K562 (cell line): ENCODE data around the gene FAM83G. TPM values are rescaled to one million over a fixed set of nuclear protein-coding genes. Genes with fewer than 3 reads are reported as not detected.

Source experiments
- ATAC-seq: fragments of 200-7000 bp; cut with Tn5 transposase; 3 replicates; pipeline ENCODE4 v1.9.1; 2020; ENCODE audit warnings: moderate library complexity
- BruUV-seq: library from RNA; stranded (reverse); fragments of 400-500 nt; replicated peaks from 2 replicates; lab custom pipeline; 2021; lab: Mats Ljungman, UMichigan
- CTCF ChIA-PET: fragments of 300-600 bp; formaldehyde crosslinking; extraction: SDS; loops from one replicate; lab custom pipeline; 2021; ENCODE audit warnings: low intra/inter-chr PET ratio; lab: Yijun Ruan, JAX
- POLR2A ChIA-PET: fragments of 300-600, 350-650 bp; sonication (Branson Sonifier 250); formaldehyde crosslinking; extraction: SDS; loops from one replicate; lab custom pipeline; 2021; ENCODE audit warnings: antibody characterized with exemption, inconsistent platforms; lab: Yijun Ruan, JAX
- DNase-seq, 4 experiments: peaks; one replicate each; pipeline versions ENCODE4 v3.0.0 to v3.0.0-alpha.2; 2011 to 2018; ENCODE audit warnings: low spot score in 3 of 4, mixed read lengths in 3 of 4; ENCODE audit errors: extremely low read depth in 1 of 4
- FAIRE-seq: peaks from 2 replicates; lab custom pipeline; 2011; peaks lifted over from hg19 to GRCh38; lab: Jason Lieb, UNC
- H2AFZ ChIP-seq: 2 replicates; pipeline ENCODE4 v1.6.0; 2011; ENCODE audit warnings: low read depth, low read length, control low read depth, inconsistent platforms
- H3K27ac ChIP-seq: fragments of 200-600 bp; 3 replicates; pipeline ENCODE4 v1.8.0; 2011; ENCODE audit warnings: low read depth, mild to moderate bottlenecking, control low read depth, inconsistent platforms, low read length, moderate library complexity, mixed read lengths; ENCODE audit errors: extremely low read depth
- H3K27me3 ChIP-seq, 2 experiments: fragments of 300-600 bp in 1 of 2; 2 replicates in 1 of 2; 3 replicates in 1 of 2; pipeline versions ENCODE4 v1.6.0 to v1.8.0; 2011; ENCODE audit warnings: inconsistent platforms in 2 of 2, low read length in 2 of 2, mild to moderate bottlenecking in 1 of 2, mixed read lengths in 1 of 2, moderate library complexity in 1 of 2; ENCODE audit not compliant: control insufficient read depth in 2 of 2, insufficient read depth in 2 of 2
- H3K36me3 ChIP-seq: fragments of 300-600 bp; 3 replicates; pipeline ENCODE4 v1.8.0; 2011; ENCODE audit warnings: mild to moderate bottlenecking, low read length, inconsistent platforms; ENCODE audit not compliant: control insufficient read depth, insufficient read depth
- H3K4me1 ChIP-seq, 2 experiments: fragments of 200-600 bp in 1 of 2; replicated peaks in 1 of 2; 2 replicates in 1 of 2; 3 replicates in 1 of 2; pipeline versions ENCODE4 v1.5.1 to v1.8.0; 2011; ENCODE audit warnings: inconsistent platforms in 2 of 2, low read length in 2 of 2, mild to moderate bottlenecking in 1 of 2, mixed read lengths in 1 of 2, moderate library complexity in 1 of 2; ENCODE audit not compliant: control insufficient read depth in 2 of 2, insufficient read depth in 2 of 2
- H3K4me2 ChIP-seq: 2 replicates; pipeline ENCODE4 v1.6.1; 2011; ENCODE audit warnings: low read length, control low read depth, inconsistent platforms, mixed read lengths; ENCODE audit not compliant: insufficient read depth
- H3K4me3 ChIP-seq: fragments of 200-600 bp; sonication (generic), shearing (Covaris generic); 2 replicates; pipeline ENCODE4 v1.5.1; 2016; ENCODE audit warnings: control low read depth, inconsistent platforms
- H3K79me2 ChIP-seq: fragments of 200-600 bp; 3 replicates; pipeline ENCODE4 v1.8.0; 2011; ENCODE audit warnings: low read length, inconsistent platforms; ENCODE audit not compliant: control insufficient read depth, insufficient read depth
- H3K9ac ChIP-seq, 2 experiments: 2 replicates each; pipeline versions ENCODE4 v1.6.0 to v1.6.1; 2011; ENCODE audit warnings: low read depth in 2 of 2, low read length in 2 of 2, control low read depth in 1 of 2, inconsistent platforms in 1 of 2, mild to moderate bottlenecking in 1 of 2, mixed read lengths in 1 of 2; ENCODE audit not compliant: insufficient read depth in 1 of 2
- H3K9me1 ChIP-seq: one replicate; pipeline ENCODE4 v1.6.0; 2011; ENCODE audit warnings: inconsistent platforms, mild to moderate bottlenecking, low read length, moderate library complexity; ENCODE audit not compliant: control insufficient read depth, insufficient read depth
- H3K9me3 ChIP-seq: replicated peaks from 2 replicates; pipeline ENCODE4 v1.5.1; 2011; ENCODE audit warnings: low read depth, low read length, inconsistent platforms; ENCODE audit not compliant: control insufficient read depth, insufficient read depth
- H4K20me1 ChIP-seq: replicated peaks from 2 replicates; pipeline ENCODE4 v1.6.1; 2011; ENCODE audit warnings: low read length, inconsistent platforms, mixed read lengths; ENCODE audit not compliant: control insufficient read depth, insufficient read depth
- ARID4B ChIP-seq: sonication (generic); formaldehyde crosslinking; IDR thresholded peaks from 2 replicates; pipeline ENCODE4 v1.8.0; 2022; ENCODE audit warnings: mild to moderate bottlenecking, missing genetic modification reagents
- CREM ChIP-seq: IDR thresholded peaks from 2 replicates; pipeline ENCODE4 v1.6.1; 2014; ENCODE audit warnings: antibody characterized with exemption, low read depth
- DDX20 ChIP-seq: fragments of 450-650 bp; IDR thresholded peaks from 2 replicates; pipeline ENCODE4 v1.6.1; 2016; ENCODE audit warnings: missing genetic modification characterization, low read depth, mild to moderate bottlenecking, missing compliant biosample characterization, moderate library complexity
- POLR3A ChIP-seq: IDR thresholded peaks from 2 replicates; pipeline ENCODE4 v1.6.1; 2011; ENCODE audit warnings: borderline replicate concordance, mild to moderate bottlenecking, moderate library complexity; ENCODE audit not compliant: insufficient read length, insufficient read depth; ENCODE audit errors: extremely low read depth
- SMARCA4 ChIP-seq: fragments of 450-650 bp; IDR thresholded peaks from 2 replicates; pipeline ENCODE4 v1.6.1; 2016
- TCF7L2 ChIP-seq: fragments of 150-350 bp; IDR thresholded peaks from 2 replicates; pipeline ENCODE4 v1.6.1; 2016; ENCODE audit warnings: low read depth, mild to moderate bottlenecking, low read length, moderate library complexity
- ZNF212 ChIP-seq: fragments of 450-650 bp; formaldehyde crosslinking; IDR thresholded peaks from 2 replicates; pipeline ENCODE4 v1.4.0; 2020; ENCODE audit warnings: mild to moderate bottlenecking
- WGBS: fragments of 100-300 bp; shearing (Covaris generic); methylation state at CpG from one replicate; pipeline ENCODE4 v1.1.6; 2016; ENCODE audit warnings: low coverage, mixed read lengths; ENCODE audit not compliant: insufficient coverage; ENCODE audit errors: missing lambda C conversion rate; 5-methylcytosine and 5-hydroxymethylcytosine counted together
- in situ Hi-C: fragments of 300-500 bp; cut with MboI; formaldehyde crosslinking; loops from 4 replicates; pipeline ENCODE4 v1.15.0; 2018; ENCODE audit warnings: inconsistent platforms, mixed read lengths
- intact Hi-C: fragments of 100-400 bp; cut with micrococcal nuclease; formaldehyde crosslinking; loops from 2 replicates; pipeline ENCODE4 v1.14.2; 2022
- polyA plus RNA-seq, 8 experiments: library from polyadenylated mRNA; depleted of rRNA in 4 of 8; stranded (reverse) in 5 of 8; unstranded in 3 of 8; fragments of >200 nt; fragmentation: Nextera tagmentation in 2 of 8; fragmentation: Illumina TruSeq in 1 of 8; extraction: Ambion mirVana in 2 of 8; extraction: Trizol in 1 of 8; gene quantifications; 2 replicates each; pipeline versions ENCODE4 v1.2.1 to v1.2.3, GENCODE V29; 2011 to 2014; ENCODE audit warnings: inconsistent platforms in 1 of 8, missing spikeins in 1 of 8
- total RNA-seq, 7 experiments: library from RNA; depleted of rRNA in 6 of 7; stranded (reverse); fragments of >200 nt in 6 of 7; fragmentation: Illumina TruSeq in 2 of 7; extraction: Trizol in 2 of 7; gene quantifications; 2 replicates each; pipeline versions ENCODE4 v1.2.1 to v1.2.3, GENCODE V29; 2011 to 2021; ENCODE audit warnings: low replicate concordance in 1 of 7

The FAM83G gene
- total and polyA plus RNA-seq, 9 of the 15 experiments (the other 6 are each of a cell fraction or from before 2014, with no cell fraction given), result 0.04 to 10.3 (median 4.5) TPM; not detected in 1

GRCh38 chr17:18957831-18958230 lies 46.7 kb downstream of the FAM83G start:
- H3K9ac ChIP-seq, result no peak overlapping the region
- intact Hi-C loops, result loop anchor here (10.0 kb wide), 1 partner anchor 143 kb away; no protein-coding TSS in a partner anchor
- H3K9me3 ChIP-seq, result no peaks in the 10 kb centered on the region
- no peak overlapping the region for H3K4me3 ChIP-seq
- peaks cover 0 to 22% of the 10 kb centered on the region in 2 experiments; a peak in 2 of 5 replicates for H3K4me1 ChIP-seq
- in situ Hi-C loops, result loop anchor here (10.0 kb wide), 1 partner anchor 187 kb away; no protein-coding TSS in a partner anchor
- no peaks in the 10 kb centered on the region for H3K27me3 ChIP-seq
- no peak overlapping the region for H3K4me2 ChIP-seq
- no peak overlapping the region for H3K27ac ChIP-seq
- DNase-seq (no peak), FAIRE-seq (no peak), ATAC-seq (no peak)
- H3K9me1 ChIP-seq, result no peaks in the 10 kb centered on the region
- CTCF ChIA-PET, result no interaction called here
- TF ChIP-seq ARID4B, result no peak
- TF ChIP-seq DDX20, result no peak
- no peak for TF ChIP-seq ZNF212
- no peak for TF ChIP-seq POLR3A
- no peak for TF ChIP-seq TCF7L2
- TF ChIP-seq CREM, result no peak
- TF ChIP-seq SMARCA4, result no peak
- 41% methylated on average over 4 of the region's 4 CpGs for WGBS
- POLR2A ChIA-PET, result no interaction called here
- H3K36me3 ChIP-seq, result no peaks in the 10 kb centered on the region
- H2AFZ ChIP-seq, result no peak overlapping the region
- no peaks in the 10 kb centered on the region for H4K20me1 ChIP-seq
- H3K79me2 ChIP-seq, result no peaks in the 10 kb centered on the region
- no TSS peak for BruUV-seq
